NCI-H345 (cell line): Measurements from ENCODE around the gene CMTR1.

Experiments used
- DNase-seq: peaks from one replicate; lab custom pipeline; 2025; lab: John Stamatoyannopoulos, UW

Gene CMTR1

GRCh38 chr6:37512400-37513011, 79.5 kb downstream of the CMTR1 start:
- DNase-seq, result no peak

GRCh38 chr6:37513155-37513554, 80.1 kb downstream of the CMTR1 start:
- DNase-seq, result no peak

GRCh38 chr6:37513576-37513975, 80.6 kb downstream of the CMTR1 start:
- DNase-seq, result no peak

GRCh38 chr6:37514321-37514771, 81.3 kb downstream of the CMTR1 start:
- peak; percentile 72 for DNase-seq

GRCh38 chr6:37514837-37515236, 81.8 kb downstream of the CMTR1 start:
- no peak for DNase-seq

GRCh38 chr6:37515712-37516075, 82.7 kb downstream of the CMTR1 start:
- peak; percentile 73 for DNase-seq

- DNase-seq, result peak; percentile 91
Measured at GRCh38 chr6:37516076-37516919, 83.3 kb downstream of the CMTR1 start.

- no peak for DNase-seq
Measured at GRCh38 chr6:37516920-37517405, 83.9 kb downstream of the CMTR1 start.

- DNase-seq, result no peak
Measured at GRCh38 chr6:37517411-37517812, 84.4 kb downstream of the CMTR1 start.

GRCh38 chr6:37518116-37518515, 85.1 kb downstream of the CMTR1 start:
- no peak for DNase-seq

GRCh38 chr6:37519461-37519860, 86.4 kb downstream of the CMTR1 start:
- no peak for DNase-seq

GRCh38 chr6:37520926-37521325, 87.9 kb downstream of the CMTR1 start:
- DNase-seq, result no peak

GRCh38 chr6:37521674-37522073, 88.7 kb downstream of the CMTR1 start:
- DNase-seq, result no peak

- DNase-seq, result no peak
Measured at GRCh38 chr6:37522836-37523235, 89.8 kb downstream of the CMTR1 start.

GRCh38 chr6:37523412-37523811, 90.4 kb downstream of the CMTR1 start:
- no peak for DNase-seq

GRCh38 chr6:37524025-37524969, 91.3 kb downstream of the CMTR1 start:
- no peak for DNase-seq

- no peak for DNase-seq
Measured at GRCh38 chr6:37524970-37525318, 91.9 kb downstream of the CMTR1 start.

- DNase-seq, result no peak
Measured at GRCh38 chr6:37525460-37526357, 92.7 kb downstream of the CMTR1 start.

- no peak for DNase-seq
Measured at GRCh38 chr6:37528541-37528940, 95.5 kb downstream of the CMTR1 start.

- DNase-seq, result no peak
Measured at GRCh38 chr6:37530297-37530696, 97.3 kb downstream of the CMTR1 start.

GRCh38 chr6:37531026-37531425, 98.0 kb downstream of the CMTR1 start:
- DNase-seq, result no peak
